Measurements from ENCODE around the gene SUMO4. TPM values are rescaled to one million over a fixed set of nuclear protein-coding genes. Genes with fewer than 3 reads are reported as not detected.

The SUMO4 gene
- total and polyA plus RNA-seq, 2 of the 8 experiments (the other 6 are each of a cell fraction or from before 2014, with no cell fraction given) = 0.09 to 1.3 TPM

- Histone ChIP-seq H3K9me3 (ENCODE audit: insufficient read depth in 2 of 2, low read depth in 1 of 2, low read length in 1 of 2) (no peaks in the 10 kb centered on the region), H3K9ac (replicated peaks in 1 of 4; ENCODE audit: extremely low read depth in 1 of 4, low read depth in 3 of 4, low read length in 3 of 4) (no peak overlapping the region), H2BK20ac (ENCODE audit: low read length) (no peak overlapping the region), H2BK5ac (ENCODE audit: low read depth, low read length) (no peak overlapping the region), H3K27me3 (replicated peaks in 1 of 4; ENCODE audit: control insufficient read depth in 3 of 4, extremely low read depth in 1 of 4, insufficient read depth in 3 of 4, low read length in 3 of 4) (no peaks in the 10 kb centered on the region), H3K4me1 (replicated peaks in 1 of 4; ENCODE audit: control insufficient read depth in 3 of 4, insufficient read depth in 4 of 4, low read length in 3 of 4) (peaks cover 0 to 2% (median 0%) of the 10 kb centered on the region in 4 experiments; a peak in 1 of 7 replicates), H2BK12ac (ENCODE audit: low read depth, low read length) (no peak overlapping the region), H2AK5ac (ENCODE audit: low read depth, low read length) (no peak overlapping the region), H2BK120ac (replicated peaks; ENCODE audit: low read depth, low read length) (no peak overlapping the region), H4K5ac (ENCODE audit: insufficient read length, low read depth, low read length) (no peak overlapping the region), H3K18ac (ENCODE audit: extremely low read depth, low read length) (no peak overlapping the region), H3K36me3 (ENCODE audit: control insufficient read depth in 2 of 4, insufficient read depth in 4 of 4, low read length in 3 of 4) (peaks cover 0 to 5% (median 0%) of the 10 kb centered on the region in 4 experiments; a peak in 1 of 8 replicates), H4K20me1 (replicated peaks in 1 of 2; ENCODE audit: control insufficient read depth in 1 of 2, insufficient read depth in 2 of 2, low read length in 2 of 2) (peaks cover 1 to 6% of the 10 kb centered on the region in 2 experiments), H3K56ac (replicated peaks; ENCODE audit: insufficient read length, low read depth, low read length) (no peak overlapping the region), H3K4ac (replicated peaks; ENCODE audit: insufficient read length, low read depth, low read length) (no peak overlapping the region), H3K79me1 (ENCODE audit: low read depth, low read length) (peaks cover 3% of the 10 kb centered on the region; the same call in 1 of the 2 replicates), H2AFZ (ENCODE audit: low read length) (no peak overlapping the region), H3K23me2 (ENCODE audit: low read depth, low read length) (no peaks in the 10 kb centered on the region), H4K91ac (replicated peaks; ENCODE audit: insufficient read length, low read length) (no peak overlapping the region), H3K4me3 (ENCODE audit: extremely low read depth in 1 of 4, insufficient read depth in 2 of 4, low read depth in 3 of 4, low read length in 4 of 4) (no peak overlapping the region), H3K27ac (ENCODE audit: low read depth, low read length) (no peak overlapping the region), H3K79me2 (ENCODE audit: control insufficient read depth in 1 of 2, insufficient read depth in 2 of 2, low read length in 2 of 2) (peaks cover 10 to 84% of the 10 kb centered on the region in 2 experiments; a peak in 3 of 4 replicates), H3K23ac (ENCODE audit: insufficient read length) (no peak overlapping the region), H2BK15ac (ENCODE audit: low read length) (no peak overlapping the region), H3K4me2 (ENCODE audit: insufficient read depth in 1 of 2, low read depth in 2 of 2, low read length in 2 of 2) (no peak overlapping the region), H4K8ac (ENCODE audit: extremely low read depth, insufficient read depth, low read length) (no peak overlapping the region), H3K14ac (ENCODE audit: insufficient read length) (no peak overlapping the region)
- 88% methylated on average over 4 of the region's 4 CpGs; no CpG with 5 or more reads in 1 of the 2 experiments for WGBS, 2 experiments (ENCODE audit: extremely low coverage in 1 of 2, insufficient coverage in 1 of 2, insufficient read length in 1 of 2, insufficient replicate concordance in 2 of 2, low coverage in 1 of 2, low lambda C conversion rate in 2 of 2, missing lambda C conversion rate in 1 of 2)
- CTCF ChIA-PET (ENCODE audit: partially characterized antibody) = interaction anchor here (0.8 kb wide), 1 partner anchor 176 kb away, joined by 3 read pairs; no protein-coding TSS in a partner anchor
- TF ChIP-seq CBX8 (IDR thresholded peaks at IDR 0.05; ENCODE audit: borderline replicate concordance, low read depth, low read length) (no peak), SP1 (IDR thresholded peaks at IDR 0.05; ENCODE audit: low read depth, low read length) (no peak), KDM4A (IDR thresholded peaks at IDR 0.05; ENCODE audit: low read depth, low read length, severe bottlenecking) (no peak), POLR2AphosphoS5 (IDR thresholded peaks at IDR 0.05; ENCODE audit: low read depth, low read length) (no peak), SP4 (IDR thresholded peaks at IDR 0.05; ENCODE audit: low read length) (no peak), MAFK (IDR thresholded peaks at IDR 0.05; ENCODE audit: low read depth, low read length) (no peak), EP300 (IDR thresholded peaks at IDR 0.05; ENCODE audit: borderline replicate concordance in 1 of 2, low read depth in 2 of 2, low read length in 2 of 2) (no peak), GABPA (IDR thresholded peaks at IDR 0.05; ENCODE audit: borderline replicate concordance, insufficient read depth, low read length) (no peak), MAX (IDR thresholded peaks at IDR 0.05) (no peak), GTF2F1 (IDR thresholded peaks at IDR 0.05; ENCODE audit: borderline replicate concordance, low read depth, low read length) (no peak), BCL11A (IDR thresholded peaks at IDR 0.05; ENCODE audit: low read depth in 2 of 2, low read length in 2 of 2) (no peak), FOSL1 (IDR thresholded peaks at IDR 0.05; ENCODE audit: insufficient read depth, low read depth, low read length) (no peak), SUZ12 (IDR thresholded peaks at IDR 0.05; ENCODE audit: low read length) (no peak)
- no peak for FAIRE-seq
- DNase-seq (ENCODE audit: low read depth in 1 of 2, low spot score in 2 of 2) = no peak
- POLR2A ChIA-PET (ENCODE audit: partially characterized antibody) = no interaction called here
Observed at GRCh38 chr6:149366267-149366921, 33.7 kb upstream of the SUMO4 start.

Data from H1 (cell line).